HCT116 (cell line): ENCODE data around the gene PLA2G2C.

Experiments
- CEBPB ChIP-seq: IDR thresholded peaks from 2 replicates; pipeline ENCODE4 v1.6.1; 2012; ENCODE audit warnings: low read depth
- MAX ChIP-seq: IDR thresholded peaks from 2 replicates; pipeline ENCODE4 v1.6.1; 2012
- ZNF274 ChIP-seq: fragments of 200-500 bp; sonication (Bioruptor generic); IDR thresholded peaks from 2 replicates; pipeline ENCODE4 v1.6.1; 2014; ENCODE audit warnings: mild to moderate bottlenecking, low read depth, low read length, inconsistent platforms
- TF ChIP-seq, protein P1 (sequence below), 3 experiments: fragments of 200-600 bp in 1 of 3; sonication (generic) in 1 of 3; IDR thresholded peaks in 2 of 3; conservative IDR thresholded peaks in 1 of 3; 2 replicates each; pipeline ENCODE4 v1.5.1; 2012 to 2017; ENCODE audit warnings: low read depth in 2 of 3, low read length in 2 of 3, antibody characterized with exemption in 1 of 3, borderline replicate concordance in 1 of 3, control low read depth in 1 of 3, mild to moderate bottlenecking in 1 of 3, mixed read lengths in 1 of 3, mixed run types in 1 of 3, moderate library complexity in 1 of 3; ENCODE audit not compliant: insufficient read depth in 1 of 3

- TF ChIP-seq, protein P1, sequence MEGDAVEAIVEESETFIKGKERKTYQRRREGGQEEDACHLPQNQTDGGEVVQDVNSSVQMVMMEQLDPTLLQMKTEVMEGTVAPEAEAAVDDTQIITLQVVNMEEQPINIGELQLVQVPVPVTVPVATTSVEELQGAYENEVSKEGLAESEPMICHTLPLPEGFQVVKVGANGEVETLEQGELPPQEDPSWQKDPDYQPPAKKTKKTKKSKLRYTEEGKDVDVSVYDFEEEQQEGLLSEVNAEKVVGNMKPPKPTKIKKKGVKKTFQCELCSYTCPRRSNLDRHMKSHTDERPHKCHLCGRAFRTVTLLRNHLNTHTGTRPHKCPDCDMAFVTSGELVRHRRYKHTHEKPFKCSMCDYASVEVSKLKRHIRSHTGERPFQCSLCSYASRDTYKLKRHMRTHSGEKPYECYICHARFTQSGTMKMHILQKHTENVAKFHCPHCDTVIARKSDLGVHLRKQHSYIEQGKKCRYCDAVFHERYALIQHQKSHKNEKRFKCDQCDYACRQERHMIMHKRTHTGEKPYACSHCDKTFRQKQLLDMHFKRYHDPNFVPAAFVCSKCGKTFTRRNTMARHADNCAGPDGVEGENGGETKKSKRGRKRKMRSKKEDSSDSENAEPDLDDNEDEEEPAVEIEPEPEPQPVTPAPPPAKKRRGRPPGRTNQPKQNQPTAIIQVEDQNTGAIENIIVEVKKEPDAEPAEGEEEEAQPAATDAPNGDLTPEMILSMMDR (IDR thresholded peaks at IDR 0.05 in 2 of 3, conservative IDR thresholded peaks at IDR 0.05 in 1 of 3; ENCODE audit: borderline replicate concordance in 1 of 3, insufficient read depth in 1 of 3, low read depth in 2 of 3, low read length in 2 of 3): no peak
- TF ChIP-seq CEBPB (no peak), ZNF274 (no peak), MAX (peak; percentile 23; the same call in 1 of the 2 replicates)
Observed at GRCh38 chr1:20211511-20211931, 25.2 kb upstream of the PLA2G2C start.
